Liver (tissue), 9 donors: ENCODE results near the gene MAN1C1. TPM values are rescaled to one million over a fixed set of nuclear protein-coding genes. Genes with fewer than 3 reads are reported as not detected.

Source experiments
- DNase-seq: peaks from one replicate; pipeline ENCODE4 v3.0.0-alpha.2; 2017; ENCODE audit warnings: low spot score
- H3K27ac ChIP-seq, 2 donors: one replicate each; pipeline ENCODE4 v1.7.0; 2013; ENCODE audit warnings: inconsistent platforms in 2 of 2, low read length in 2 of 2, control low read depth in 1 of 2, low read depth in 1 of 2, mild to moderate bottlenecking in 1 of 2
- H3K27me3 ChIP-seq, 4 donors: one replicate each; pipeline versions ENCODE4 v1.6.1 to v1.7.0; 2013; ENCODE audit warnings: low read length in 3 of 4, inconsistent platforms in 1 of 4, mild to moderate bottlenecking in 1 of 4, moderate library complexity in 1 of 4; ENCODE audit not compliant: control insufficient read depth in 4 of 4, insufficient read depth in 4 of 4
- H3K36me3 ChIP-seq, 4 donors: one replicate each; pipeline versions ENCODE4 v1.6.1 to v1.7.0; 2013; ENCODE audit warnings: low read length in 3 of 4, mild to moderate bottlenecking in 3 of 4, low read depth in 1 of 4, moderate library complexity in 1 of 4; ENCODE audit not compliant: control insufficient read depth in 4 of 4, insufficient read depth in 3 of 4
- H3K4me1 ChIP-seq, 4 donors: one replicate each; pipeline versions ENCODE4 v1.6.1 to v1.7.0; 2013; ENCODE audit warnings: low read length in 3 of 4, mild to moderate bottlenecking in 3 of 4, moderate library complexity in 1 of 4; ENCODE audit not compliant: control insufficient read depth in 4 of 4, insufficient read depth in 4 of 4
- H3K4me3 ChIP-seq, 3 donors: one replicate each; pipeline versions ENCODE4 v1.6.1 to v1.7.0; 2013; ENCODE audit warnings: low read length in 3 of 3, control low read depth in 1 of 3, low read depth in 1 of 3, mild to moderate bottlenecking in 1 of 3
- H3K9ac ChIP-seq, 2 donors: one replicate each; pipeline ENCODE4 v1.7.0; 2013; ENCODE audit warnings: low read length in 2 of 2, mild to moderate bottlenecking in 2 of 2, moderate library complexity in 2 of 2, control low read depth in 1 of 2, low read depth in 1 of 2
- H3K9me3 ChIP-seq, 4 donors: one replicate each; pipeline versions ENCODE4 v1.6.1 to v1.7.0; 2013; ENCODE audit warnings: low read length in 3 of 4; ENCODE audit not compliant: control insufficient read depth in 4 of 4
- CTCF ChIP-seq: fragments of 150-350 bp; IDR thresholded peaks from 2 replicates; pipeline ENCODE4 v1.5.1; 2017; ENCODE audit warnings: improper control_type of control experiment, low read depth, low read length; ENCODE audit not compliant: missing input control
- EGR1 ChIP-seq, 2 donors: IDR thresholded peaks; 2 replicates each; pipeline ENCODE4 v1.6.1; 2016 to 2018; ENCODE audit warnings: antibody characterized with exemption in 2 of 2, low read depth in 2 of 2
- FOXA1 ChIP-seq: IDR thresholded peaks from 2 replicates; pipeline ENCODE4 v1.6.1; 2016; ENCODE audit warnings: antibody characterized with exemption
- FOXA2 ChIP-seq: IDR thresholded peaks from 2 replicates; pipeline ENCODE4 v1.6.1; 2016; ENCODE audit warnings: antibody characterized with exemption
- HNF4A ChIP-seq, 2 donors: conservative IDR thresholded peaks; 2 replicates each; pipeline ENCODE4 v1.6.1; 2016; ENCODE audit warnings: antibody characterized with exemption in 2 of 2, mild to moderate bottlenecking in 2 of 2
- HNF4G ChIP-seq: IDR thresholded peaks from 2 replicates; pipeline ENCODE4 v1.6.1; 2016; ENCODE audit warnings: antibody characterized with exemption
- JUND ChIP-seq, 2 donors: IDR thresholded peaks; 2 replicates each; pipeline ENCODE4 v1.6.1; 2016; ENCODE audit warnings: antibody characterized with exemption in 2 of 2
- NR2F2 ChIP-seq: IDR thresholded peaks from 2 replicates; pipeline ENCODE4 v1.6.1; 2016; ENCODE audit warnings: antibody characterized with exemption
- RAD21 ChIP-seq, 2 donors: IDR thresholded peaks; 2 replicates each; pipeline ENCODE4 v1.6.1; 2016; ENCODE audit warnings: antibody characterized with exemption in 2 of 2, mild to moderate bottlenecking in 2 of 2
- RXRA ChIP-seq, 2 donors: IDR thresholded peaks; 2 replicates each; pipeline ENCODE4 v1.6.1; 2017 to 2018; ENCODE audit warnings: antibody characterized with exemption in 2 of 2, mild to moderate bottlenecking in 1 of 2
- SP1 ChIP-seq: IDR thresholded peaks from 2 replicates; pipeline ENCODE4 v1.6.1; 2018; ENCODE audit warnings: antibody characterized with exemption, mild to moderate bottlenecking
- TAF1 ChIP-seq: conservative IDR thresholded peaks from 2 replicates; pipeline ENCODE4 v1.6.1; 2016; ENCODE audit warnings: antibody characterized with exemption, mild to moderate bottlenecking
- YY1 ChIP-seq: IDR thresholded peaks from 2 replicates; pipeline ENCODE4 v1.6.1; 2016; ENCODE audit warnings: antibody characterized with exemption, mild to moderate bottlenecking
- WGBS: extraction: QIAGEN DNeasy Blood & Tissue Kit; methylation state at CpG from one replicate; pipeline ENCODE4 v1.1.7; 2013; 5-methylcytosine and 5-hydroxymethylcytosine counted together
- polyA plus RNA-seq, 2 donors: library from polyadenylated mRNA; stranded (reverse) in 1 of 2; unstranded in 1 of 2; fragments of 200-250 nt in 1 of 2; fragments of >200 nt in 1 of 2; fragmentation: Nextera tagmentation in 1 of 2; extraction: Ambion mirVana in 1 of 2; gene quantifications; one replicate each; pipeline versions ENCODE4 v1.2.1 to v1.2.3, GENCODE V29; 2013 to 2015
- total RNA-seq, 2 donors: library from RNA; depleted of rRNA; stranded (reverse); fragments of >200 nt; gene quantifications; one replicate each; pipeline ENCODE4 v1.2.3, GENCODE V29; 2014
- TF ChIP-seq, protein P1 (sequence below): IDR thresholded peaks from 2 replicates; pipeline ENCODE4 v1.6.1; 2016; ENCODE audit warnings: antibody characterized with exemption
- TF ChIP-seq, protein P2 (sequence below): IDR thresholded peaks from 2 replicates; pipeline ENCODE4 v1.6.1; 2016; ENCODE audit warnings: antibody characterized with exemption
- TF ChIP-seq, protein P3 (sequence below): IDR thresholded peaks from 2 replicates; pipeline ENCODE4 v1.6.1; 2016; ENCODE audit warnings: antibody characterized with exemption, mild to moderate bottlenecking
- donor health status: healthy.
- donor health status: healthy.
- donor health status: healthy.
- donor health status: healthy.
- donor health status: healthy.

The MAN1C1 gene
- total and polyA plus RNA-seq, 4 donors: 6.3 to 16.0 (median 8.1) TPM

DNA sequence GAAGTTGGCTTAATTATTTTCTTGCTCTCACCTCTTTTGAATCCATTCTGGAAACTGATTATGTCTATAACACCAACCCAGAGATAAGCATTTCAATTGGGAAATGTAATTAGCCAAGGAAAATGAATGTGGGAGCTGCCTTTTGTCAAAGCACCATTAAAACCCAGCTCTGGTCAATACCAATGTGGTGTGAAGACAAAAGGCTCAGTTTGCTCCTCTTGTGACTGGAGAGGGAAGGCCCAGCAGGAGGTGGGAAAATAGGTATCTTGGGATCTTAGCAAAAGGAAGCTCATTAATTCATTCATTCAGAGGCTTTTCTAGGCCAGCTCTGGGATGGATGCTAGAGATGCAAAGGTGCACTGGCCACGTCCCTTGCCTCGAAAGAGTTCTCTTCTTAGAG lies 108.4 kb downstream of the MAN1C1 start:
- DNase-seq: no peak
- no peaks in the 10 kb centered on the region for H3K36me3 ChIP-seq
- no peak overlapping the region for H3K27ac ChIP-seq
- no peak overlapping the region for H3K9ac ChIP-seq
- no peak overlapping the region for H3K4me3 ChIP-seq
- H3K27me3 ChIP-seq: no peaks in the 10 kb centered on the region
- WGBS: over 99% methylated on average over 2 of the region's 2 CpGs
- peaks cover 0 to 9% (median 5%) of the 10 kb centered on the region in 4 donors for H3K4me1 ChIP-seq
- TF ChIP-seq FOXA1 (no peak), SP1 (no peak), YY1 (no peak), CTCF (no peak), NR2F2 (no peak), EGR1 (IDR thresholded peaks at IDR 0.05; ENCODE audit: low read depth in 2 of 2) (no peak), FOXA2 (no peak), TAF1 (no peak), HNF4A (conservative IDR thresholded peaks at IDR 0.05) (no peak), RAD21 (IDR thresholded peaks at IDR 0.05) (no peak), RXRA (IDR thresholded peaks at IDR 0.05) (no peak), HNF4G (no peak)
- TF ChIP-seq, protein P1, sequence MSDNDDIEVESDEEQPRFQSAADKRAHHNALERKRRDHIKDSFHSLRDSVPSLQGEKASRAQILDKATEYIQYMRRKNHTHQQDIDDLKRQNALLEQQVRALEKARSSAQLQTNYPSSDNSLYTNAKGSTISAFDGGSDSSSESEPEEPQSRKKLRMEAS: no peak
- TF ChIP-seq, protein P2, sequence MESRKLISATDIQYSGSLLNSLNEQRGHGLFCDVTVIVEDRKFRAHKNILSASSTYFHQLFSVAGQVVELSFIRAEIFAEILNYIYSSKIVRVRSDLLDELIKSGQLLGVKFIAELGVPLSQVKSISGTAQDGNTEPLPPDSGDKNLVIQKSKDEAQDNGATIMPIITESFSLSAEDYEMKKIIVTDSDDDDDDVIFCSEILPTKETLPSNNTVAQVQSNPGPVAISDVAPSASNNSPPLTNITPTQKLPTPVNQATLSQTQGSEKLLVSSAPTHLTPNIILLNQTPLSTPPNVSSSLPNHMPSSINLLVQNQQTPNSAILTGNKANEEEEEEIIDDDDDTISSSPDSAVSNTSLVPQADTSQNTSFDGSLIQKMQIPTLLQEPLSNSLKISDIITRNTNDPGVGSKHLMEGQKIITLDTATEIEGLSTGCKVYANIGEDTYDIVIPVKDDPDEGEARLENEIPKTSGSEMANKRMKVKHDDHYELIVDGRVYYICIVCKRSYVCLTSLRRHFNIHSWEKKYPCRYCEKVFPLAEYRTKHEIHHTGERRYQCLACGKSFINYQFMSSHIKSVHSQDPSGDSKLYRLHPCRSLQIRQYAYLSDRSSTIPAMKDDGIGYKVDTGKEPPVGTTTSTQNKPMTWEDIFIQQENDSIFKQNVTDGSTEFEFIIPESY: no peak
- TF ChIP-seq, protein P3, sequence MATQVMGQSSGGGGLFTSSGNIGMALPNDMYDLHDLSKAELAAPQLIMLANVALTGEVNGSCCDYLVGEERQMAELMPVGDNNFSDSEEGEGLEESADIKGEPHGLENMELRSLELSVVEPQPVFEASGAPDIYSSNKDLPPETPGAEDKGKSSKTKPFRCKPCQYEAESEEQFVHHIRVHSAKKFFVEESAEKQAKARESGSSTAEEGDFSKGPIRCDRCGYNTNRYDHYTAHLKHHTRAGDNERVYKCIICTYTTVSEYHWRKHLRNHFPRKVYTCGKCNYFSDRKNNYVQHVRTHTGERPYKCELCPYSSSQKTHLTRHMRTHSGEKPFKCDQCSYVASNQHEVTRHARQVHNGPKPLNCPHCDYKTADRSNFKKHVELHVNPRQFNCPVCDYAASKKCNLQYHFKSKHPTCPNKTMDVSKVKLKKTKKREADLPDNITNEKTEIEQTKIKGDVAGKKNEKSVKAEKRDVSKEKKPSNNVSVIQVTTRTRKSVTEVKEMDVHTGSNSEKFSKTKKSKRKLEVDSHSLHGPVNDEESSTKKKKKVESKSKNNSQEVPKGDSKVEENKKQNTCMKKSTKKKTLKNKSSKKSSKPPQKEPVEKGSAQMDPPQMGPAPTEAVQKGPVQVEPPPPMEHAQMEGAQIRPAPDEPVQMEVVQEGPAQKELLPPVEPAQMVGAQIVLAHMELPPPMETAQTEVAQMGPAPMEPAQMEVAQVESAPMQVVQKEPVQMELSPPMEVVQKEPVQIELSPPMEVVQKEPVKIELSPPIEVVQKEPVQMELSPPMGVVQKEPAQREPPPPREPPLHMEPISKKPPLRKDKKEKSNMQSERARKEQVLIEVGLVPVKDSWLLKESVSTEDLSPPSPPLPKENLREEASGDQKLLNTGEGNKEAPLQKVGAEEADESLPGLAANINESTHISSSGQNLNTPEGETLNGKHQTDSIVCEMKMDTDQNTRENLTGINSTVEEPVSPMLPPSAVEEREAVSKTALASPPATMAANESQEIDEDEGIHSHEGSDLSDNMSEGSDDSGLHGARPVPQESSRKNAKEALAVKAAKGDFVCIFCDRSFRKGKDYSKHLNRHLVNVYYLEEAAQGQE: no peak
- H3K9me3 ChIP-seq: no peaks in the 10 kb centered on the region

DNA sequence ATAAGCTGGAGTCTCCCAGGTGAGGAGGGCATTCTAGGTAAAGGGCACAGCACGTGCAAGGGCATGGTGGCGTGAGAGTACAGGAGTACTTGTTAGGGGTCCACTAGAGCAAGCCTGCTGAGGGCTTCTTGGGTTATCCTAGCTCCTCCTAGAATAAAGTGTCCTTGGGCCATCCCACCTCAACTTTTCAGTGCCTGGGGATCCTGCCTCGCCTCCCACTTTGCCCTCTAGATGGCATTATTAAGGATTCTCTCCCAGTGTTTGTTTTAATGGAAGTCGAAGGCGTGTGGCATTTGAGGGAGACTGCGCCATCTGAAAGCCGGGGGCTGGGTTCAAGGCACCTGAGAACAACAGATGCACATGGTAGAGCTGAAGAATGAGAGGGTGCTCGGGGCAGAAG lies 108.9 kb downstream of the MAN1C1 start:
- peaks cover 0 to 9% (median 5%) of the 10 kb centered on the region in 4 donors for H3K4me1 ChIP-seq
- DNase-seq: no peak
- 96% methylated on average over 8 of the region's 8 CpGs for WGBS

More for the DNA sequence above, 108.9 kb downstream of the MAN1C1 start:
- no peaks in the 10 kb centered on the region for H3K9me3 ChIP-seq
- H3K36me3 ChIP-seq: no peaks in the 10 kb centered on the region
- no peaks in the 10 kb centered on the region for H3K27me3 ChIP-seq
- TF ChIP-seq NR2F2: no peak
- no peak for TF ChIP-seq EGR1 (IDR thresholded peaks at IDR 0.05; ENCODE audit: low read depth in 2 of 2)
- TF ChIP-seq, protein P3: no peak
- TF ChIP-seq JUND (IDR thresholded peaks at IDR 0.05): no peak
- TF ChIP-seq SP1: no peak
- TF ChIP-seq CTCF: no peak
- TF ChIP-seq, protein P2: no peak
- no peak for TF ChIP-seq FOXA2
- no peak for TF ChIP-seq RAD21 (IDR thresholded peaks at IDR 0.05)
- TF ChIP-seq FOXA1: no peak
- TF ChIP-seq RXRA (IDR thresholded peaks at IDR 0.05): no peak
- H3K27ac ChIP-seq: no peak overlapping the region
- H3K9ac ChIP-seq: no peak overlapping the region
- H3K4me3 ChIP-seq: no peak overlapping the region
